GM21367 (cell line): ENCODE data around the gene PERM1.
"Not testable (repeated sequence)": the region's sequence is repeated elsewhere in the genome, so short reads cannot be mapped to it uniquely, and the experiment has no call there.

Experiments used
- ATAC-seq: cut with Tn5 transposase; IDR thresholded peaks from one replicate; pipeline ENCODE4 v1.9.1; 2021; ENCODE audit not compliant: unreplicated experiment

PERM1 gene

GRCh38 chr1:950881-951280 lies 31.0 kb downstream of the PERM1 start:
- ATAC-seq, result no peak

- ATAC-seq, result no peak
Measured at GRCh38 chr1:950268-950667, 31.6 kb downstream of the PERM1 start.

GRCh38 chr1:947958-948357 lies 33.9 kb downstream of the PERM1 start:
- no peak for ATAC-seq

GRCh38 chr1:946811-947210 lies 35.1 kb downstream of the PERM1 start:
- ATAC-seq, result not testable (repeated sequence)

GRCh38 chr1:945688-946556 lies 36.0 kb downstream of the PERM1 start:
- no peak for ATAC-seq

- ATAC-seq, result no peak
Measured at GRCh38 chr1:944341-945325, 37.3 kb downstream of the PERM1 start.

- no peak for ATAC-seq
Measured at GRCh38 chr1:943545-944340, 38.1 kb downstream of the PERM1 start.

GRCh38 chr1:942864-943533 lies 38.9 kb downstream of the PERM1 start:
- ATAC-seq, result no peak

- no peak for ATAC-seq
Measured at GRCh38 chr1:942411-942821, 39.5 kb downstream of the PERM1 start.

GRCh38 chr1:941588-942383 lies 40.1 kb downstream of the PERM1 start:
- no peak for ATAC-seq

GRCh38 chr1:941015-941587 lies 40.8 kb downstream of the PERM1 start:
- ATAC-seq, result no peak

GRCh38 chr1:940107-941014 lies 41.5 kb downstream of the PERM1 start:
- no peak for ATAC-seq

GRCh38 chr1:939511-940106 lies 42.3 kb downstream of the PERM1 start:
- no peak for ATAC-seq

- no peak for ATAC-seq
Measured at GRCh38 chr1:938711-939489, 43.0 kb downstream of the PERM1 start.

- ATAC-seq, result no peak
Measured at GRCh38 chr1:938088-938683, 43.7 kb downstream of the PERM1 start.

- ATAC-seq, result no peak
Measured at GRCh38 chr1:937521-937920, 44.4 kb downstream of the PERM1 start.
